Activated T-helper 1 cell treated with Interleukin-2 at 50 U/mL for 16 hours (primary cell): ENCODE data around the gene BRPF1.

ENCODE experiments used
- DNase-seq: peaks from one replicate; pipeline ENCODE4 v3.0.0-alpha.2; 2020; ENCODE audit warnings: low read depth

BRPF1 gene

DNA sequence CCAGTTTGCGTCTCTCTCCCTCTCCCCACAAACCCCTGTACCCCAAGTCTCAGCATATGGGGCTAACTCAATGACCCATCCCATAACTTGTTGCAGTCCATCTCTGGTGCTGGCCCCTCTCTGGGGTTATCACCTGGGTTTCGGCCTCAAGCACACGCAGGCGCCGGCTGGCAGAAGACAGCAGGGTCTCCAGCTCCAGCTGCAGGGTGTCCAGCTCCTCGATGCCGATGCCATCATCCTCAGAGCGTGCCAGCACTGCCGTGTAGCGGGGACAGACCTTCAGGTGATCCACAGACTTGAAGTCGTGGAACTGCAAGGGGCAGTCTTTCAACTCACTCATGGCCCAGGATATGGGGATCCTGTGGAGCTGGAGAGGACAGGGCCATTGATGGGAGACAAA lies 59.6 kb downstream of the BRPF1 start:
- no peak for DNase-seq

DNA sequence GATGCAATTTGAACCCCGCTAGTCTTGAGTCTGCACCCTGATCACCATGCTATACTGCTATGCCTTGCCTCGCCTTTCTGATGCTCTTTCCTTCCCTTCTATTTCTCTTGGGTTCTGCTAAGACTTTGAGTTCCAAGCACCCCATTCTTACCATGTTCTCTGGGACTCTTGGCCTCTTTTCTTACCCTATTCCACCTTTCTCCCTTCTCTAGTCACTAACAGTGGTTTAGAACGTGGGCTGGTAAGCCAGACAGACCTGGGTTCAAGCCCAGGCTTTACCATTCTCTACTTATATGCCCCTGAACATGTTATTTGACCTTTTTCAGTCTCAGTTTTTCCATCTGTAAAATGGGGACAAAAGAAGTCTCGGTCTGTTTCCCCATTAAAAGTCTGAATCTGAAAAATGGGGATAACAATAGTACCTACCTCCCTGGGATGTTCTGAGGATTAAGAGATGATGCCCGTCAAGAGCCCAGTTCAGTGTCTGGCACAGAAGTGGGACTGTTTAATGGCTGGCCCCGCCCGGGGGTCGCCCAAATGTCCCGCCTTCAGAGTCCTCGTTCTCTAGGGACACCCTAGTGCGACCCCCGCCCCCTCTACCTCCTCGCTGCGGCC lies 60.4 kb downstream of the BRPF1 start:
- no peak for DNase-seq

DNA sequence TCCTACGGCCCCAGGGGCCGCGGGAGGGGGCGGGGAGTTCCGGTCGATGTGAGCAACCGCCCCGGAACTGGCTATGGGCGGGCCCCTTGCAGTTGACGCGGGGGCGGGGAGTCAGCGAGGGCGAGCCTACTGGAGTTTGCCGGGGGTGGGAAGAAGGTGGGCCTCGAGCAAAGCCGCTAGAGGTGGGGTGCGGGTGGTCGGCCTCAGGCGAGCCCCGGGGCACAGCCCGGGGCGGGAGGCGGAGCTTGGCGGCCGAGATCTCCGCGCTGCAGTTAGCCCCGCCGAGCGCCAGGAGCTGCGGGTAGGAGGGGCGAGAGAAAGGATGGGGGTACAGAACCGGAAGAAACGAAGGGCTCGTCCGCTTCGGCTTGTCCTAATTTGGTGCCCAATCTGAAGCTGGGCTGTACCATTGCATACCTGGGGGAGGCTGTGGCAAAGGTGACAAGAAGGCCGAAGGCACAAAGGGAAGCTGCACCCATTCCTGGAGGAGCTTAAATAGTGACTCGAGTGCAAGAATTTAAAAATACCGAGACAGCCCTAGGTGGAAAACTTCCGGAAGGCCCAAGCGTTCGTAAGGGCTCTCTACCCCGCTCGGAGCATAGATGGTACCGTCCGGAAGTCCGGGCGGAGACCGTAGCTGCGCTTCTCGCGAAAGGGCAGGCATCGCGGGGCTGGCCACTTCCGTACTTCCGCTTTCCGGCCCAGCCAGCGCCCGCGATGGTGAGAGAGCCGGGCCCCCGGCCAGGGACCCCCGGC lies 61.0 kb downstream of the BRPF1 start, which contains the start of the genes ARPC4 and TADA3:
ARPC4 (plus strand) TSS at position 678 of the 756 bp plus-strand sequence; CDS start at position 718, 40 bp downstream.
TADA3 (minus strand) TSS at position 69 of the 756 bp plus-strand sequence. CDS start 1,007 bp downstream, outside the sequence.
- peak; percentile 84 for DNase-seq

DNA sequence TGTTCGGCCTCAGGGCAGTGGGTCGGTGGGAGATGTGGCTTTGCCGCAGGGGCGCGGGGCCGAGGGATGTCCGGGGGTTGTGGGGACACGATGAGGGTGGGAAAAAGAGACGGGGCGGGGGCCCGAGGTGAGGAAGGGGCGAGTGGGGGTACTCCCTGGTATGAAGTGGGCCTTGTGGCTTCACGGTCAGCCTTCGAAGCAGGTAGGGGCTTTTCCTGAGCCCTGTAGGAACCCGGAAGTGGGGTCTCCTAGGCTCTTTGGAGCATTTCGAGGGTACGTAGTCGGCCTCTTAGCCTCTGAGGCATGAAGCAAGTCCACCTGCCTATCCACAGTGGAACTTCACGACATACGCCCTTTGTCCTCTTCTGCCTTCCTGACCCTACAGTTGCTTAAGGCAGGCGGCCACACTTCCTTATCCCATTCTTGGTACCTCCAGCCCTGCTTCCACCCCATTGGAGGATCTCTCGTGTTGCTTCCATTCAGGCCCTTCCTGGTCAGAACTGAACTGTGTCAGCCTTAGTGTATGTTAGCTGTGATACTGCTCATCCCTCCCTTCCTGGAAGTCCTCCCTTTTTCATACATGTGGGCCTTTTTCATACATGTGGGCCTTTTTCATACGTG lies 61.7 kb downstream of the BRPF1 start:
- DNase-seq: no peak

- DNase-seq: no peak
Observed at GRCh38 chr3:9794400-9794799, 62.9 kb downstream of the BRPF1 start.

- DNase-seq: no peak
Observed at GRCh38 chr3:9795207-9795606, 63.7 kb downstream of the BRPF1 start.

DNA sequence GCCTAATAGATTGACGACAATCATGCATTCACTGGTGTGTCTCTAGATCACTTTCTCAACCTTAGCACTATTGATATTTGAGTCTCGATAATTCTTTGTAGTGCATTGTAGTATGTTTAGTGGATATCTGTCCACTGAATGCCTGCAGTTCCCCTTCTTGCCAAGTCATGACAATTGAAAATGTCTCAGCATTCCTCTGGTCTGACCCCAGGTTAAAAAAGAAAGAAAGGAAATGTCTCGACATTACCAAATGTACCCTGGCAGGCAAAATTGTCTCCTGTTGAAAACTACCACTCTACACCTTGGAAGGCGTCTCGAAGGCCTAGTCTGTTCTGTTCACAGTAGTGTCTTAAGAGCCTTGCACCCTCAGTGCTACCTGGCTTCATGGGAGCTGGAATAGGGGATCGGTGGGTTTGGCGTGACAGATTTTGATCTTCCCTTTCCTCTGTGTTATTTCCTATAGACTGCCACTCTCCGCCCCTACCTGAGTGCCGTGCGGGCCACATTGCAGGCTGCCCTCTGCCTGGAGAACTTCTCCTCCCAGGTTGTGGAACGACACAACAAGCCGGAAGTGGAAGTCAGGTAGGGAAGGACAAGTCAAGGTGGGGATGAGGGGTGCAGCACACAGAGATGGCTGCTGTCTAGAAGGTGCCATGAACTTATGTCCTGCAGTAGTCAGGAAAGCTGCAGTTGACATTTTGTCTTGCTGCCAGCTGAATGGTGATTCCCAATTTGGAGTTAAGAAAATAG lies 65.8 kb downstream of the BRPF1 start:
- DNase-seq: no peak
